ENCODE results near the gene ADAMTSL5. TPM values are rescaled to one million over a fixed set of nuclear protein-coding genes. Genes with fewer than 3 reads are reported as not detected.

The ADAMTSL5 gene
- 8.8 and 14.8 TPM in 2 replicates for total RNA-seq

DNA sequence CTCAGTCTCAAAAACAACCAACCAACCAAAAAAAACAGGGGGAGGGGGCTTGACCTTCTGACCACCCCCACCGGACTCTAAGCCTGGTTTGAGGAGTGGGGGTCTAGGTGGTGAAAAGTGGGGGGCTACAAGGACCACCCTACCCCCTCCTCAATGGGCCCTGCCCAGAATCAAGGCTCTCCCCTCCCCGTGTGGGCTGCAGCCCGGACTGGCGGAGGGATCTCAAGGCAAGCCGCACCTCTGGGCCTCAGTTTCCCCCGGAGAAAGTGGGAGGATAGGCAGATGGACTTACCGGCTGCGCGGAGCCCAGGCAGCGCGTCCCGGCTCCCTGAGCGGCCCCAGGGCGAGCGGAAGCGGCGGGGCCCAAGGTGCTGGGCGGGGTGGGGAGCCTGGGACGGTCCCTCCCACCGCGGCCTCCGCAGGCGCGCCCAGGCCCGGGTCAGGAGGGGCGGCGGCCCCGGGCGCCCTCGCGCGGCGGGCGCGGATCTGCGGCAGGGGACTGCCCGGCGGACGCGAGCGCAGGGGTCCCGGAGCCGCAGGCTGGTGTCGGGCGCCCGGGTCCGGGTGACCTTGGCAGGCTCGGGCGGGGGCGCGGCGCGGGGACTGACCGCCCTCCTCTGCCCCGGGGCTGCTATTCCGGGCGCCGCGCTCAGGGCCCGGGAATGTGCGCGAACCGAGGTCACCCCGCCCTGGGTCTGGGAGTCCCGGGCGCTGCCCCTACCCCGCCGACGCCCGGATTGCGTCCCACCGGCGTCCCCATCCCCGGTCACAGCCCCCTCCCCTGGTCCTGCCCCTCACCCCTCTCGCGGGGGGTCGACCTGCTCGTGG is at the start of gene ADAMTSL5:
Gene ADAMTSL5 (minus strand): TSS at position 349 of the 828 bp plus-strand sequence. CDS start 2,076 bp downstream, outside the sequence.

DNA sequence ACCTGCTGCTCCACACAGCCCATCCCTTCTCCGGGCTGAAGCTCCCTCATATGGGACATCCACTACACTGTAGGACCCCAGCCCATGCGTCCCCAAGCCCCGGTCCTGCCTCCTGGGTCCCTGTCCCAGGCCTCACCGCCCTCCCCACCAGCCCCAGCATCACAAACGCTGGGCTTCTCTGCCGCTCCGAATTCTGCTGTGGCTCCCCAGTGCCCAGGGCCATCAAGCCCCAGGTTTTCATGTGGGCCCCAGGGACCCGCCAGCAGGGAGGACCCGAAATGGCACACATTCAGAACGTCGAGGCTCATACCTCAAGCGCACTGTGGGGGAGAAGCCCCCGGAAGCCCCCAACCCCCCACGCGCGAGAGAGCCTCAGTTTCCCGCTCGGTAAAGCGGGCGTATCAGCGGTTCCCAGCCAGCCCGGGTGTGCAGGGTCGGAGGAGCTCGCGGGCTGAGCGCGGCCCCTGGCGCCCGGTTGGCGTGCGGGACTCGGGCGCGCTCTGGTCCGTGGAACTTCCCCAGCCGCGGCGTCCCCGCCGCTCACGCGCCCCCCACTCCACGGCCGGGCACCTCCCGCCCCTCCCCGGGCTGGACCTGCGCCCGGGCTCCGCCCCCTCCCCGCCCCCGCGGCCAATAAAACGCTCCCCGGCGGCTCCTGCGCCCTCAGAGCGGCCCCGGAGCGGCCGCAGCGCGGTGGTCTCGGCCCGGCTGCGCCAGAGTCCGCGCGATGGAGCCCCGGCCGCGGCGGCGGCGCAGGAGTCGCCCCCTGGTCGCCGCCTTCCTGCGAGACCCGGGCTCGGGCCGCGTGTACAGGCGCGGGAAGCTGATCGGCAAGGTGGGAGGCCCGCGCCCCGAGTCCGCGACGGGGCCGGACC is 10.8 kb upstream of the ADAMTSL5 start, which contains the start of gene PLK5:
Gene PLK5 (plus strand): TSS at position 666 of the 875 bp plus-strand sequence. CDS start 2,920 bp downstream, outside the sequence.

GRCh38 chr19:1491114-1491848 is 21.5 kb downstream of the ADAMTSL5 start, which contains the start of gene REEP6:
Gene REEP6, plus strand, starts transcription at chr19:1491181. Its CDS starts 89 bp downstream, at chr19:1491270.

DNA sequence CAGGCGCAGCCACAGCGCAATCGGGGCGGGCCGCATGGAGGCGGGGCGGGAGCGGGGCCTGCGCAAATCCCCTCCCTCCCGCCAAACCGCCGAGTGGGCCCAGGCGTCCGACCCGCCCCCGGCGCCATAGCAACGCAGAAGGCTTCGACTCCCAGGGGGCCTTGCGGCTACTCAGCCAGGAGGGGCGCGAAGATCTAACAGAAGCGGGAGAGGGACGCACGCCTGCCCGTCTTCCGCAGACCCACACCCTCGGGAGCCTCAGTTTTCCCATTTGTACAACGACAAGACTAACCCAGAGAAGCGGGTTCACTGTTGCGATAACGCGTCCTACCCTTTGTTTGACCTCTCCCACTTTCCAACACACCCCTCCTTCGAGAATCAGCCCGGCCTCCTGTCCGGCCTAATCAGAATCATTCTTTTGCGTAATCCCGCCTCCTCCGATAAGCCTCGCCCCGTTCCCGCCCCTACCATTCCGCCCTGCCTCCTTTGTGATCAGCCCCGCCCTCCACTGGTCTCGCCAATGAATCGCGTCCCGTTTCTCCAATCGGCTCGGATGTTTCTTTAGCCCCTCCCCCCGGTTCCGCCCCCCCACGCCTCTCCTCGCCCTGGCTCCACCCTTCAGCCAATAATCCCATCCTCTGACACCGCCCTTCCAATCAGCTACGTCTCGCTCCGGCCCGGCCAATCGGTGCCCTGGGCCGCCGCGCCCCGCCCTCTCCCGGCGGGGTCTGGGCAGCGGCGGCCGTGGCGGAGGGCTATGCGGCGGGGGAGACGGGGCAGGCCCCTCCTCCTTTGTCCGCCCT is 22.3 kb downstream of the ADAMTSL5 start, which contains the start of gene PCSK4:
Gene PCSK4 (minus strand): TSS at position 40 of the 803 bp plus-strand sequence. CDS start 4 bp downstream, at position 36.

DNA sequence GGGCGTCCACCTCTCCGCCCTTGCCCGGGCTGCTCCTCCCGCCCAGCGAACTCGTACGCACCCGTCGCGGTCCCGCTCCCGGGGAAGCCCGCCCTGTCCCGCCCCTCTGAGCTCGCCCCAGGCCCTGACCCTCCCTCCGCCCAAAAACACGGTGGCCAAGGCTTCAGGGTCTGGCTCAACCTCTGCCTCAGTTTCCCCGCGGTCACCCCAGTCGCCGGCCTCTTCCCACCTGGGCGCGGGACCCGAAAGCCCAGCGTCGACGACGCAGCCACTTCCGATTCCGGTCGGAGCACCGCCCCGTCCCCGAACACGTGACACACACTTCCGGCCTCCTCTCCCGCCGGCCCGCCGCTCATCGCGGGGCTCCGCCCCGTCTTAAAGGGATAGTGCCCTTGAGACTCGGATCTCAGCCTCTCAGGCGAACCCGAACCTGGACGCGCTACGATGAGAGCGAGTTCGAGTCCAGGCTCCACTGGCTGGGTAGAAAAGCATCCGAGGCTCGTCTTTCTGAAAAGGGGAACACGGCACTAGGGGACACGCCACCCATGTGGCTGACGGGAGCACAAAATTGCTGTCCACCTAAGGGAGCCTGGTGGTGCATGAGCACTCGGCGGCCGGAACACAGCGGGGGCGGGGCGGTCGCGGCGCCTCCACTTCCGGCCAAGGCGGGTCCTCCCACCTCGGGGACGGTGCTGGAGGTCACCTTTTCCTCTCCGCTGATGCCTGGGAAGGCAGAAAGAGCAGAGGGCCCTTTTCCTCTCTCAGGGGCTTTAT is 33.7 kb downstream of the ADAMTSL5 start, which contains the start of gene C19orf25:
Gene C19orf25 (minus strand): TSS at position 282 of the 774 bp plus-strand sequence. CDS start 312 bp downstream, outside the sequence.

Other genes starting within 250 kb of the ADAMTSL5 start
- 265 and 266 TPM in 2 replicates for gene CIRBP, start 243.7 kb downstream of the ADAMTSL5 start, total RNA-seq
- 68.3 and 69.5 TPM in 2 replicates for gene FAM174C, start 237.5 kb downstream of the ADAMTSL5 start, total RNA-seq
- not detected in 2 replicates for gene EFNA2, start 227.1 kb downstream of the ADAMTSL5 start, total RNA-seq
- 74.5 and 93.4 TPM in 2 replicates for gene NDUFS7, start 129.1 kb downstream of the ADAMTSL5 start, total RNA-seq
- gene GAMT, start 111.5 kb downstream of the ADAMTSL5 start, total RNA-seq: 52.0 and 87.9 TPM in 2 replicates
- gene DAZAP1, start 105.4 kb downstream of the ADAMTSL5 start, total RNA-seq: 34.8 and 39.7 TPM in 2 replicates
- gene RPS15, start 74.6 kb downstream of the ADAMTSL5 start, total RNA-seq: 2,046 and 3,043 TPM in 2 replicates
- gene APC2, start 62.9 kb downstream of the ADAMTSL5 start, total RNA-seq: 0.12 and 0.26 TPM in 2 replicates
- 33.8 and 60.8 TPM in 2 replicates for gene C19orf25, start 33.8 kb downstream of the ADAMTSL5 start, total RNA-seq
- 0.12 and 1.0 TPM in 2 replicates for gene PCSK4, start 22.7 kb downstream of the ADAMTSL5 start, total RNA-seq
- gene REEP6, start 21.8 kb downstream of the ADAMTSL5 start, total RNA-seq: 6.1 and 12.4 TPM in 2 replicates
- gene PLK5, start 11.1 kb upstream of the ADAMTSL5 start, total RNA-seq: not detected in 2 replicates
- gene MEX3D, start 55.3 kb upstream of the ADAMTSL5 start, total RNA-seq: 40.6 and 46.9 TPM in 2 replicates
- gene MBD3, start 79.8 kb upstream of the ADAMTSL5 start, total RNA-seq: 106 and 111 TPM in 2 replicates
- 75.7 and 111 TPM in 2 replicates for gene UQCR11, start 92.4 kb upstream of the ADAMTSL5 start, total RNA-seq
- gene TCF3, start 139.6 kb upstream of the ADAMTSL5 start, total RNA-seq: 102 and 115 TPM in 2 replicates
- not detected in 2 replicates for gene ONECUT3, start 240.5 kb upstream of the ADAMTSL5 start, total RNA-seq

Measured in pericardium fibroblast (primary cell).